ENCODE measurements around the gene PIEZO1.

Gene PIEZO1

GRCh38 chr16:88718178-88718577 lies 66.8 kb downstream of the PIEZO1 start:
- ChIA-PET CTCF (interaction anchor here (3.3 kb wide), 1 partner anchor 19 kb away, joined by 15 read pairs; no protein-coding TSS in a partner anchor), POLR2A (interaction anchor here (1.1 kb wide), 1 partner anchor 8 kb away, joined by 4 read pairs; no protein-coding TSS in a partner anchor)
- TF ChIP-seq CTCF (IDR thresholded peaks at IDR 0.05; ENCODE audit: insufficient read depth, low read length, missing control alignments) = no peak
- DNase-seq (ENCODE audit: low read depth, low spot score) = no peak
- no peak overlapping the region for H3K4me3 ChIP-seq (ENCODE audit: low read depth, low read length)

- no peak for DNase-seq (ENCODE audit: low read depth, low spot score)
- POLR2A ChIA-PET = no interaction called here
- TF ChIP-seq CTCF (IDR thresholded peaks at IDR 0.05; ENCODE audit: insufficient read depth, low read length, missing control alignments) = no peak
- CTCF ChIA-PET = interaction anchor here (1.6 to 3.3 kb wide), 2 partner anchors 21 to 27 kb away, joined by 4 to 15 read pairs; no protein-coding TSS in a partner anchor
- no peak overlapping the region for H3K4me3 ChIP-seq (ENCODE audit: low read depth, low read length)
Observed at GRCh38 chr16:88716601-88717001, 68.4 kb downstream of the PIEZO1 start.

- ChIA-PET CTCF (interaction anchor here (1.6 to 3.3 kb wide), 2 partner anchors 21 to 27 kb away, joined by 4 to 15 read pairs; no protein-coding TSS in a partner anchor), POLR2A (interaction anchor here (1.3 kb wide), 1 partner anchor 69 kb away, joined by 7 read pairs; the partner anchor contains the start of gene PIEZO1)
- TF ChIP-seq CTCF (IDR thresholded peaks at IDR 0.05; ENCODE audit: insufficient read depth, low read length, missing control alignments) = no peak
- no peak overlapping the region for H3K4me3 ChIP-seq (ENCODE audit: low read depth, low read length)
- no peak for DNase-seq (ENCODE audit: low read depth, low spot score)
Observed at GRCh38 chr16:88716201-88716600, 68.8 kb downstream of the PIEZO1 start.

- POLR2A ChIA-PET = interaction anchor here (1.3 kb wide), 1 partner anchor 69 kb away, joined by 7 read pairs; the partner anchor contains the start of gene PIEZO1
- CTCF ChIA-PET = interaction anchor here (0.6 to 3.3 kb wide), 3 partner anchors 22 to 28 kb away, joined by 4 to 15 read pairs (median 4); no protein-coding TSS in a partner anchor
- no peak for TF ChIP-seq CTCF (IDR thresholded peaks at IDR 0.05; ENCODE audit: insufficient read depth, low read length, missing control alignments)
- no peak overlapping the region for H3K4me3 ChIP-seq (ENCODE audit: low read depth, low read length)
- DNase-seq (ENCODE audit: low read depth, low spot score) = no peak
Observed at GRCh38 chr16:88715312-88716190, 69.5 kb downstream of the PIEZO1 start.

- CTCF ChIA-PET = interaction anchor here (0.6 kb wide), 1 partner anchor 23 kb away, joined by 4 read pairs; no protein-coding TSS in a partner anchor
- DNase-seq (ENCODE audit: low read depth, low spot score) = no peak
- POLR2A ChIA-PET = interaction anchor here (1.3 kb wide), 1 partner anchor 70 kb away, joined by 7 read pairs; the partner anchor contains the start of gene PIEZO1
- H3K4me3 ChIP-seq (ENCODE audit: low read depth, low read length) = no peak overlapping the region
- TF ChIP-seq CTCF (IDR thresholded peaks at IDR 0.05; ENCODE audit: insufficient read depth, low read length, missing control alignments) = no peak
Observed at GRCh38 chr16:88714420-88715302, 70.4 kb downstream of the PIEZO1 start.

Measured in AG04449 (cell line).